NK-92 (cell line): ENCODE results near the gene CHRD.

ENCODE experiments used
- DNase-seq: peaks from one replicate; lab custom pipeline; 2025; ENCODE audit not compliant: unreplicated experiment; lab: John Stamatoyannopoulos, UW

CHRD gene

DNA sequence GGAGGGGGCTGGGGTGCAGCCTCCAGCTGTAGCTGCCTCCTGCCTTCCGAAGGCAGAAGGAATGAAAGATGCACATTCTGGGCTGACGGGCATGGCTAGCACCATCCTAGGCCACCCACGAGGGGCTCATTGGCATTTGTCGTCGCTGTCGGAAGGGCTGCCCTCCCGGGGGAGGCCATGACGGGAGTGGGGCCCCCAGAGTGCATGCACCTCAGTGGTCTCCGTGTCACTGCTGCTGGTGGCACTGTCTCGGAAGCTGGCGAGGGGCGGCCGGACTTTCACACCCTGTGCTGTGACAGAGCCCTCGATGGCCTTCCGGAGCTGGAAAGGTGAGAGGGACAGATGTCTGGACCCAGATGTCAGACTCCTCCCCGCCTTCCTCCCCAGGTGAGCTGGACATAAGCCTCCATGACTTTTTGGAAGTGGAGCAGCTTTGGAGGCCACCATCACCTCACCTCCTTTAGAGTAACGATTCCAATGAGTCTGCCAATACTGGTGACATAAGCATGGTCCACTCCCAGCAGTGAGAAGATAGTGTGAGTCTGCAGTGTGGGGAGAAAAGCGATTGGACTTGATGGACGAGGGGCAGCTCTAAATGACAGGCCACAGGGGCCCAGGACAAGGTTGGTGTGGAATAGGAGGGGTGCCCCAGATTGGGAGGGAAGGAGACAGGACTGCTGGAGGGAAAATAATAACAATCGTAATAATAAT is 33.2 kb upstream of the CHRD start:
- no peak for DNase-seq

DNA sequence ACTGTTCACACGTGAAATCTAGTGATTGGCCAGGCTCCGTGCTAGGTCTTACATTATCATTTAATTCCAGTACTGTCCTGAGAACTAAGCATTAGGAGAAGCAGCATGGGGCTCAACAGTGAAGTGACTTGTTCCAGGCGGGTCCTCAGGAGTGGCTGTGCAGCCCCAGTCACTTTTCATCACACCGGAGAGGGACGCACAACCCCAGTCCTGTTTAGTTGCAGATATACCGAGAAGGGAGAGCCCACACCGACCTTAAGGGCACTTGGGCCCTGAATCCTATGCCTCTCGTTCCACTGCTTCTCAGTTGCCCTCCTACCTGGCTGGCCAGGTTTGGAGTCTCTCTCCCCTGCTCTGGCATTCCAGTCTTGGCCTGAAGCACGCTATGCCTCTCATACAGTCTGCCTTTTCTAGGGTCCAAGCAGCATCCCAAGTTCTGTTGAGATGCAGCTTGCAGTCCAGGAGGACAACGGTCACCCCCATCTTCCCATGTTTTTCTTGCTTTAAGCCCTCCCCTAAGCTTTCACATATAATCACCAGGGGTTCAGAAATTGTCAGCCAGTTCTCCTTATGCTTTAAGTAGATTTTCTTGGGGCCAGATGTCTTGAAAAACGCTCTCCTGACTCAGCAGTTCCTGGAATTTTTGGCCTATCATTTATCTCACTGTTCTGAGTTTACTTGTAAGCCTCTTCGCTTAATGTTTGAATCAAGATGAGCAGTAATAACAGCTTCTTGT is 32.4 kb upstream of the CHRD start:
- no peak for DNase-seq

DNA sequence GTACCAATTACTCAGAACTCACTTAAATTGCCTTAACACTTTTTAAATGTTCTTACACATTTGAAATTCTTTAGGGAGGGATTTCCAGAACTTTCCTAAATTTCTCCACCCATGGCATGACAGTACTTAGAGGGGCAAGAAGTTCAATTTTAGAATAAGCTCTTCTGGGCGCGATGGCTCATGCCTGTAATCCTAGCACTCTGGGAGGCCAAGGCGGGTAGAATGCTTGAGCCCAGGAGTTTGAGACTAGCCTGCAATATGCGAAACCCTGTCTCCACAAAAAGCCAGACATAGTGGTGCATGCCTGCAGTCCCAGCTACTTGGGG is 31.8 kb upstream of the CHRD start:
- DNase-seq = no peak

DNA sequence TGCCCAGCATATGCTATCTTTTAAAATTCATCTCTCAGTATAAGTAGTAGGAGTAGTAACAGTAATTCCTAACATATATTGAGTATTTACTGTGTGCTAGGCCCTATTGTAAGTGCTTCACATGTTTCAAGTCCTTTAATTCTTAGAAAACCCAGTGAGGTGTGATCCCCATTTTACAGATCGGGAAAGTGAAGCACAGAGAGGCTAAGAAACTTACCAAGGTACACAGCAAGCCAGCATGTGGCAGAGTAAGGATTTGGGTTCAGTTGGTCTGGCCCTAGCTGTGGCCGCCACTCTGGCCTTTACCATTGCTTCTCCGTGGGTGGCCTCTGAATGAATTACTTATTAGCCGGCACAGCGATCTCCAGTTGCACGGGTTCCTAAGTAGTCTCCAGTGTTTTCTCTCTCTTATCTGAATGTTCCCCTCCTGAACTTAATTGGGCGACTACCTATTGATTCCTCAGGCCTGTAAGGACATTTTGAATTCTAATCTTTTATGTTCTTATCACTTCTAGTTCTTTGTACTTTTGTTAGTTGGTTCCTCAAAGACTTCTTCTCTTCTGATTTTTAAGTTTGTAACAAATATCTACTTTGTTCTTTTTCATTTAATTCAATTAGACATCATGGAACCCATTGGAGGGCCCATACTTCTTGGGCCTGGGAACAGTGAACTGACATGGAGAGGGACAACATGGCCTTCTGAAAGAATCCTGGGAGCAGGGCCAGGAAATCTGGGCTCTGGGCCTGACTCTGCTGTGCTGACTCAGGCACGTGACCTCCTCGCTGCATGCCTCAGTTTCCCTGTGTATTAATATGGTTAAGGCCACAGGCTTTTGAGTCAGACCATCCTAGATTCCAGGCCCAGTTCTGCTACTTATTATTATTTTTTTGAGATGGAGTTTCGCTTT is 30.0 kb upstream of the CHRD start:
- no peak for DNase-seq

- no peak for DNase-seq
Measured at GRCh38 chr3:184350618-184351017, 29.2 kb upstream of the CHRD start.

DNA sequence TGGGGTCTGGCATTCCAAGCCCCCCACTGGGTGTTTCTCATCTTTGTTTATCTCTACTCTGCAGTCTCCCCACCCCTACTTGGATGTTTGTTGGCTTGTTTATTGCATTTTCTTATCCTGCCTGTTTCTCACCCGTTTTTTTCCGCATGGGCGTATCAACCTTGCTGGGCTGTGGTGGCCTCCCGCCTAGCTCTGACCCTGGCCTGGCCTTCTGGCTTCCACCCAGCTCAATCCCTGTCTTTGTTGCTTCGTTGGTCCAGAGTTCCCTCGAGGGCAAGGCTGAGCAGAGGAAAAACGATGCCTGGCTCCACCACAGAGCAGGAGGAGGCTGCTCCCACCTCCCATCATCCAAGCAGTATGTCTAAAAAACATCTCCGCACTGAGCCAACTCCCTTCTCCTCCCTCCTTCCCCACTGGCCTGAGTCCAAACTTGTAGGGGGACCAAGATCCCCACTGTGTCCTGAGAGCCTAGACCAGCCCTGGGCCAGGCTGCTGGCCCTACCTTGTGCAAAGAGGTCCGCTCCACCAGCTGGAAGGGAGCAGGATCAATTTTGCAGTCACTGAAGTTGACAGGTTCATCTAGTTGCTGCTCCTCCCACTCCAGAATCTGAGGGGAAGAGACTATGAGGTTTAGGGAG is 28.2 kb upstream of the CHRD start:
- no peak for DNase-seq

DNA sequence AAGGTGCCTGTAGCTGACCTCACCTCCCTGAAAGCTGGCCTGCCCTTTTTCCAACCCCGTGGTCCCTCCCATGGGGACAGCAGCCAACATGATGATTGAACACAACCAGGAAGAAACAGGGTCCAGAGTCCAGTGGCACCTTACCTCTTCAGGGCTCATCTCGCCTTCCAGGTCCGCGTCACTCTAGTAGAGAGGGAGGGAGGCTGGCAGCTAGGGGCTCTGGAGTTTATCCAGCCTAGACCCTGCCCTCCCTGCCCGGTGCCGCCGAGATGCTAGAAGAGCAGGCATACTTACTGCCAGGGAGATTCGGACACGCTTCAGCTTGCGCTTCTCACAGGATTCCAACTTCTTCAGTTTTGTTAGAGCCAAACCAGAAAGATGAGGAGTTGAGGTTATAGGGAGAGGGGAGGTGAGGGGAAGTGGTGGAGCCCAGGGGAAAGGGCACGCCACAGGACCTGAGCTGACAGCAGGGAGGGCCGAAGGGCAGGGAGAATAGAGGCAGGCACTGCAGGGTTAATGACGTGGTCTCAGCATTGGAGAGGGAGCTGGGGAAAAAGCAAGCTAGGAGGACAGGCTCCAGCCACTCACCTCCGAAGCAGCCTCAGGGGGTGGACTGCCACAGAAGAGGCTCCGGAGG is 27.6 kb upstream of the CHRD start:
- DNase-seq = no peak

DNA sequence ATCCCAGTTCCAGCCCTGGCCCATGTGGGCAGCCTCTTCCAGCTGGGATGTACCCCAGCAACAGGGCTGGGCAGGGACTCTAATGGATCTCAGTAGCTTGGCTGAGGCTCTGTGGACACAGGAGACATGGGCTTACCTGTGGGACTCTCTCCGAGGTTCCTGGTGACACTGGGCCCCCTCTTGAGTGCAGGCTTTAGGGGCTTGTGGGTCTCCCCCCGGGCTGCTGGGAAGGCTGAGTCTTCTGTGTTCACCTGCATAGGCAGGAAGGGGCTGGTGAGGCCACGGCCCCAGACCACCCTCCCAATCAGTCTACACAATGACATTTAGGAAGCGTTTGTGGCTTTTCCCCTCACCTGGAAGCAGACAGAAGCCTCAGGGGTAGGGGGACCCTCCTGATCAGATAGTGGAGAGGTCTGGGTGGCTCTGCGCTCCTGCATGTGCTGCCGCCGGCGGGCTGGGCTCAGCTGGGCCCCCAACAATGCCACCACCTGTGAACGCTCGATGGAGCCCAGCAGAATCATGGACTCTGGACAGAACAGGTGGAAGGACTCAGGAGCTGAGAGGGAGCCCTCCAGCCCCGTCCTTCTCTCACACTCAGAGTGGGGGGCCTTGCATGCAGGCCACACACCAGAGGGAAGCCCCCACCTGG is 26.8 kb upstream of the CHRD start:
- DNase-seq = no peak

GRCh38 chr3:184353546-184353941 is 26.3 kb upstream of the CHRD start:
- no peak for DNase-seq

- DNase-seq = no peak
Measured at GRCh38 chr3:184354121-184354728, 25.6 kb upstream of the CHRD start.

DNA sequence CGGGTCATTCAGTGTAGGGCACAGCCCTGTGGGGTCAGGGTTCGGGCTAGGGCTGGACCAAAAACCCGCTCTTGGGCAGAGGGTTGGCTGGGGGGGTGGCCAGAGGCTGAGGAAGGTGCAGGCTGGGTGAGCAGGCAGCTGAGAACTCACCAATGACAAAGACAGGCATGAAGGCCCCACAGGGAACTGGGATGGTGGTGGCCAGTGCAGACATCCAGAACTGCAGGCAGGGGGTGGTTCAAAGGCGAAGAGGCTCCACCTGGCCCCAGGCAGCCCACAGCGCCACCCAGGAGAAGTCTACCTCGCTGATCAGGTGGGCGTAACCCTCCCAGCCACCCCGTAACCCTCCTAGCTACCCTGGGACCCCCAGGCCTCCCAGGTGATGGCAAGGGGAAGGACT is 25.1 kb upstream of the CHRD start:
- DNase-seq = no peak

- no peak for DNase-seq
Measured at GRCh38 chr3:184355261-184356040, 24.4 kb upstream of the CHRD start.

DNA sequence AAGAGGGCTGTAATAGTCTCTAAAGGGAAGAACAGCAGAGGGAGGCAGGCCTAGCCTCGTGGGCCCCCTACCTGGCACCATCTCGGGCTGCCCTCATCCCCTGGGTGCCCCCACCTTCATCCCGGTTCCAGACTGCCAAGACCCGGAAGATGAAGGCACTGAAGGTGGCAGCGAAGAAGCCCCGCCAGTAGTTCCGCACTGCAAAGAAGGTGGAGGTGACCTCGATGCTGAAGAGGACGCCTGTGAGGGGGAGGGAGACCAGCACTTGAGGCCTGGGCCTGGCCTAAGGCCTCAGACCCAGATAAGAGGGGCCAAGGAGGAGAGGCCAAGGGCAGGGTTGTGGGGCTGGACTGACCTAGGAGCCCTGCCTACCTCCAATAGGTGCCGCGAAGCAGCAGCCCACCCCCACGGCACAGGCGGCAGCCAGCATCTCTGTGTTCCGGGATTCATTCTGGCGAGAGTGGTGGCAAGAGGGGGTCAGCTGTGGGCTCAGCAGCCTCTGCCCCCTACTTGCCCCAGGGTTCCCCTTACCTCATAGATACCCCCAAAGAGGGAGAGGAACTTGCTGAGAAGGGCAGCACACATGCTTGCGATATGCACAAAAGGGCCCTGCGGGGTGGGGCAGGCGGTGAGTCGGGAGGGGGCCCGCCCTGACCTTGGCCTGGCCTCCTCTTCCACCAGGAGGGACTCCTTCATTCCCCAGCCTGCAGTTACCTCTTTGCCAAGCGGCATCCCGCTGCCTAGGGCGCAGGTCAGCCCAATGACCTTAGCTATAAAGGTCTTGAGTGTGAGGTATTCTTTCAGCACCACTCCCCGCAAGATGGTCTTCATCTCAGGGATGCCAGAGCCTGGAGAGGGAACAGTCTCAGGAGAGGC is 22.4 kb upstream of the CHRD start:
- DNase-seq = no peak

- DNase-seq = no peak
Measured at GRCh38 chr3:184358124-184358767, 21.6 kb upstream of the CHRD start.

GRCh38 chr3:184358921-184359350 is 20.9 kb upstream of the CHRD start:
- no peak for DNase-seq

DNA sequence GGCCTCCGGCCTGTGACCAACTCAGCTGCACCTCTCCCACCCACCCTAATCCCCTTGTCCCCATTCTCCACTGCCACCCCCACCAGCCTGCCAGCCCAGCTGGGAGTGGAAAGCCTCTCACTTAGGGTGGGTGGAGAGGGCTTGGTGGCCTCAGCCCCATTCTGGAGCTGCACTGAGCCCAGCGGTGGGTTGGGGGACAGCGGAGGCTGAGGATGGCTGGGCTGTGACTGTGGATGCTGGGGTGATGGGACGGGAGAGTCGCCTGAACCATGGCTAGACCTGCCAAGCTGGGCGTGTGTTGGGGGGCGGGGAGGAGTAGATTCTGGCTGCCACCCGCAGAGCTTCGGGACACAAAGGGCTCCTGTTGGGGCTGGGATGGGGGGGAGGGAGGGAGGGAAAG is 20.2 kb upstream of the CHRD start:
- no peak for DNase-seq

- DNase-seq = no peak
Measured at GRCh38 chr3:184360070-184360928, 19.6 kb upstream of the CHRD start.
